ENCODE results near the gene EPG5. TPM values are rescaled to one million over a fixed set of nuclear protein-coding genes. Genes with fewer than 3 reads are reported as not detected.

The EPG5 gene
- total RNA-seq, 4 donors from 2014 or later, result 24.3 to 42.2 (median 35.6) TPM

GRCh38 chr18:45889419-45890064, 77.6 kb downstream of the EPG5 start:
- 91 to 100% methylated on average over 1 to 3 of the region's 3 CpGs for WGBS, 2 donors (ENCODE audit: low coverage in 1 of 2)
- no peak overlapping the region for H3K4me3 ChIP-seq
- TF ChIP-seq POLR2A (IDR thresholded peaks at IDR 0.05) (no peak), EP300 (IDR thresholded peaks at IDR 0.05; ENCODE audit: low read depth) (no peak), CTCF (IDR thresholded peaks at IDR 0.05) (no peak), POLR2AphosphoS5 (IDR thresholded peaks at IDR 0.05) (no peak)
- no peak for DNase-seq
- no peak overlapping the region for H3K27ac ChIP-seq
- in situ Hi-C loops (cut with MboI; ENCODE audit: low pct_ligation_motif_present in 1 of 4, low pct_unique_long_range_greater_than_20kb in 1 of 4, low sequenced_read_pairs in 3 of 4) (loop anchor here in 1 of 4 donors (25.0 kb wide), 1 partner anchor 227 kb away; no protein-coding TSS in a partner anchor), intact Hi-C loops (cut with DNase I; ENCODE audit: low total_unique reads) (no loop called here)
- H3K36me3 ChIP-seq, result peaks cover 0 to 22% (median 11%) of the 10 kb centered on the region in 4 donors
- H3K27me3 ChIP-seq, result no peaks in the 10 kb centered on the region
- H3K4me1 ChIP-seq, result no peaks in the 10 kb centered on the region
- no peaks in the 10 kb centered on the region for H3K9me3 ChIP-seq

GRCh38 chr18:45887585-45887984, 79.5 kb downstream of the EPG5 start:
- WGBS, 2 donors (ENCODE audit: low coverage in 1 of 2), result 94 to 99% methylated on average over 5 of the region's 5 CpGs
- Histone ChIP-seq H3K27me3 (no peaks in the 10 kb centered on the region), H3K4me3 (no peak overlapping the region), H3K27ac (no peak overlapping the region), H3K4me1 (no peaks in the 10 kb centered on the region), H3K9me3 (no peaks in the 10 kb centered on the region), H3K36me3 (peaks cover 0 to 36% (median 16%) of the 10 kb centered on the region in 4 donors)
- DNase-seq, result no peak
- TF ChIP-seq POLR2A (IDR thresholded peaks at IDR 0.05), result no peak
- TF ChIP-seq CTCF (IDR thresholded peaks at IDR 0.05), result no peak
- no peak for TF ChIP-seq EP300 (IDR thresholded peaks at IDR 0.05; ENCODE audit: low read depth)
- no peak for TF ChIP-seq POLR2AphosphoS5 (IDR thresholded peaks at IDR 0.05)
- intact Hi-C loops (cut with DNase I; ENCODE audit: low total_unique reads) (no loop called here), in situ Hi-C loops (cut with MboI; ENCODE audit: low pct_ligation_motif_present in 1 of 4, low pct_unique_long_range_greater_than_20kb in 1 of 4, low sequenced_read_pairs in 3 of 4) (loop anchor here in 1 of 4 donors (25.0 kb wide), 1 partner anchor 225 kb away; no protein-coding TSS in a partner anchor)

GRCh38 chr18:45880876-45881558, 86.1 kb downstream of the EPG5 start:
- Histone ChIP-seq H3K4me3 (no peak overlapping the region), H3K4me1 (peaks cover 0 to 4% (median 0%) of the 10 kb centered on the region in 4 donors), H3K9me3 (no peaks in the 10 kb centered on the region), H3K27me3 (no peaks in the 10 kb centered on the region), H3K36me3 (peaks cover 0 to 59% (median 14%) of the 10 kb centered on the region in 4 donors), H3K27ac (no peak overlapping the region)
- intact Hi-C loops (cut with DNase I; ENCODE audit: low total_unique reads), result loop anchor here (5.0 kb wide), 1 partner anchor 189 kb away; no protein-coding TSS in a partner anchor
- no peak for DNase-seq
- in situ Hi-C loops (cut with MboI; ENCODE audit: low pct_ligation_motif_present in 1 of 4, low pct_unique_long_range_greater_than_20kb in 1 of 4, low sequenced_read_pairs in 3 of 4), result loop anchor here in 1 of 4 donors (25.0 kb wide), 1 partner anchor 219 kb away; no protein-coding TSS in a partner anchor
- WGBS, 2 donors (ENCODE audit: low coverage in 1 of 2), result 82 to 94% methylated on average over 1 to 3 of the region's 3 CpGs
- no peak for TF ChIP-seq CTCF (IDR thresholded peaks at IDR 0.05)
- TF ChIP-seq POLR2AphosphoS5 (IDR thresholded peaks at IDR 0.05), result no peak
- TF ChIP-seq POLR2A (IDR thresholded peaks at IDR 0.05), result no peak
- TF ChIP-seq EP300 (IDR thresholded peaks at IDR 0.05; ENCODE audit: low read depth), result no peak
